Body of pancreas (tissue), 4 donors: ENCODE data around the gene PKD1L1. TPM values are rescaled to one million over a fixed set of nuclear protein-coding genes. Genes with fewer than 3 reads are reported as not detected.

Source experiments
- ATAC-seq: fragments of 150-250 bp; one replicate; pipeline ENCODE4 v1.9.1; 2016
- DNase-seq, 4 donors: peaks; one replicate each; pipeline ENCODE4 v3.0.0-alpha.2; 2019
- H3K27ac ChIP-seq, 4 donors: fragments of 200-600 bp; sonication (generic); 1 replicate in 3 of 4; 2 replicates in 1 of 4; pipeline versions ENCODE4 v1.5.1 to v1.6.1; 2016 to 2019; ENCODE audit warnings: mild to moderate bottlenecking in 1 of 4, mixed read lengths in 1 of 4, moderate library complexity in 1 of 4
- H3K27me3 ChIP-seq, 2 donors: fragments of 200-600 bp; sonication (generic); one replicate each; pipeline ENCODE4 v1.6.0; 2016; ENCODE audit warnings: mild to moderate bottlenecking in 1 of 2
- H3K36me3 ChIP-seq, 2 donors: fragments of 200-600 bp; sonication (generic); replicated peaks in 1 of 2; 2 replicates each; pipeline ENCODE4 v1.5.1; 2016; ENCODE audit warnings: low read depth in 2 of 2; ENCODE audit not compliant: insufficient read depth in 1 of 2
- H3K4me1 ChIP-seq: fragments of 200-600 bp; sonication (generic); one replicate; pipeline ENCODE4 v1.6.0; 2016
- H3K4me3 ChIP-seq, 2 donors: fragments of 200-600 bp; sonication (generic); 1 replicate in 1 of 2; 2 replicates in 1 of 2; pipeline ENCODE4 v1.5.1; 2016 to 2019
- H3K9me3 ChIP-seq, 3 donors: fragments of 200-600 bp; sonication (generic); 1 replicate in 2 of 3; 2 replicates in 1 of 3; pipeline ENCODE4 v1.5.1; 2016
- POLR2A ChIP-seq, 3 donors: fragments of 450-650 bp; IDR thresholded peaks; one replicate each; pipeline ENCODE4 v1.6.1; 2016; ENCODE audit warnings: antibody characterized with exemption in 3 of 3, mild to moderate bottlenecking in 2 of 3
- WGBS, 2 donors: methylation state at CpG; one replicate each; pipeline ENCODE4 v1.1.5; 2017; 5-methylcytosine and 5-hydroxymethylcytosine counted together
- intact Hi-C: fragments of 100-400 bp; cut with DNase I; formaldehyde crosslinking; loops from one replicate; pipeline ENCODE4 v1.15.1; 2023
- total RNA-seq, 2 donors: library from RNA; depleted of rRNA; stranded (reverse); fragments of >200 nt; gene quantifications; one replicate each; pipeline ENCODE4 v1.1.0, GENCODE V29; 2016
- TF ChIP-seq, protein P1 (sequence below), 7 experiments: fragments of 450-650 bp in 4 of 7; fragments of 200-600 bp in 3 of 7; sonication (generic) in 3 of 7; IDR thresholded peaks; one replicate each; pipeline ENCODE4 v1.5.1; 2016 to 2019; ENCODE audit warnings: antibody characterized with exemption in 7 of 7

Gene PKD1L1
- total RNA-seq, 2 donors from 2014 or later, result 0.26 to 4.0 TPM

GRCh38 chr7:47778153-47778661 is 170.1 kb downstream of the PKD1L1 start:
- H3K4me3 ChIP-seq, result no peak overlapping the region
- ATAC-seq (no peak), DNase-seq (no peak)
- H3K36me3 ChIP-seq, result no peaks in the 10 kb centered on the region
- H3K9me3 ChIP-seq, result no peaks in the 10 kb centered on the region
- H3K4me1 ChIP-seq, result peaks cover 1% of the 10 kb centered on the region
- H3K27me3 ChIP-seq, result no peaks in the 10 kb centered on the region
- no peak overlapping the region for H3K27ac ChIP-seq
- no peak for TF ChIP-seq POLR2A (IDR thresholded peaks at IDR 0.05)
- TF ChIP-seq, protein P1, sequence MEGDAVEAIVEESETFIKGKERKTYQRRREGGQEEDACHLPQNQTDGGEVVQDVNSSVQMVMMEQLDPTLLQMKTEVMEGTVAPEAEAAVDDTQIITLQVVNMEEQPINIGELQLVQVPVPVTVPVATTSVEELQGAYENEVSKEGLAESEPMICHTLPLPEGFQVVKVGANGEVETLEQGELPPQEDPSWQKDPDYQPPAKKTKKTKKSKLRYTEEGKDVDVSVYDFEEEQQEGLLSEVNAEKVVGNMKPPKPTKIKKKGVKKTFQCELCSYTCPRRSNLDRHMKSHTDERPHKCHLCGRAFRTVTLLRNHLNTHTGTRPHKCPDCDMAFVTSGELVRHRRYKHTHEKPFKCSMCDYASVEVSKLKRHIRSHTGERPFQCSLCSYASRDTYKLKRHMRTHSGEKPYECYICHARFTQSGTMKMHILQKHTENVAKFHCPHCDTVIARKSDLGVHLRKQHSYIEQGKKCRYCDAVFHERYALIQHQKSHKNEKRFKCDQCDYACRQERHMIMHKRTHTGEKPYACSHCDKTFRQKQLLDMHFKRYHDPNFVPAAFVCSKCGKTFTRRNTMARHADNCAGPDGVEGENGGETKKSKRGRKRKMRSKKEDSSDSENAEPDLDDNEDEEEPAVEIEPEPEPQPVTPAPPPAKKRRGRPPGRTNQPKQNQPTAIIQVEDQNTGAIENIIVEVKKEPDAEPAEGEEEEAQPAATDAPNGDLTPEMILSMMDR (IDR thresholded peaks at IDR 0.05), result no peak
- intact Hi-C loops, result no loop called here
- 49 to 56% methylated on average over 4 of the region's 4 CpGs for WGBS, 2 donors

DNA sequence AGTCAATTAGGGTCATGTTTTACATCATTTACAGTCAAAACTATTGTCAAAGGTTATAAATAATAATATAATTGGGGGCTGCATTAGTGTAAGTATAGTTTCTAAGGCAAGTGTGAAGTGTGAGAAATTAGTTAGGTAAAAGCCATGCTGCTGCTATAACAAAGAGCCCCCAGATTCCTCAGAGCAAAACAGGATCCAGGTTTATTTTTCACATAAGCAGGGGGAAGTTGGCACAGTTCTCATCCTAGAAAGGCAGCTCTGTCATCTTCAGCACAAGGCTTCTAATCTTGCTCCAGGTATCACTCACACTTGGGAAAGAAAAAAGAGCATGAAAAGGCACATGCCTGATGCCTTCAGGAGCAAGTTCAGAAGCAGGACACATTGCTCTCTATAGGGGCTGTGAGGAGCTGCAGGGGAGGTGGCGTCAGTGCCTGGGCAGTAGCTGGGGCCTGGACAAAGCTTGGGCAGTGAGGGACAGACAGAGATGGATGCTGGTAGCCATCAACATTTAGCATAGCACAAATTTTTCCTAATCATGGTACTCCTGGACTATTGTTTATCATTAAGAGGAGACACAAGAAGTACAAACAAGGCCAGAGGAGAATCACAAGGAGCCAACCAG is 170.6 kb downstream of the PKD1L1 start:
- ATAC-seq (no peak), DNase-seq (no peak)
- Histone ChIP-seq H3K27ac (no peak overlapping the region), H3K4me3 (no peak overlapping the region), H3K9me3 (no peaks in the 10 kb centered on the region), H3K36me3 (no peaks in the 10 kb centered on the region), H3K4me1 (no peaks in the 10 kb centered on the region), H3K27me3 (no peaks in the 10 kb centered on the region)
- intact Hi-C loops, result no loop called here
- TF ChIP-seq POLR2A (IDR thresholded peaks at IDR 0.05), result no peak
- TF ChIP-seq, protein P1 (IDR thresholded peaks at IDR 0.05), result no peak
- 91 to 100% methylated on average over 1 of the region's 1 CpG for WGBS, 2 donors

GRCh38 chr7:47776335-47776734 is 171.9 kb downstream of the PKD1L1 start:
- ATAC-seq (no peak), DNase-seq (no peak)
- Histone ChIP-seq H3K4me1 (no peaks in the 10 kb centered on the region), H3K4me3 (no peak overlapping the region), H3K27ac (no peak overlapping the region), H3K36me3 (no peaks in the 10 kb centered on the region), H3K9me3 (no peaks in the 10 kb centered on the region), H3K27me3 (no peaks in the 10 kb centered on the region)
- no peak for TF ChIP-seq POLR2A (IDR thresholded peaks at IDR 0.05)
- TF ChIP-seq, protein P1 (IDR thresholded peaks at IDR 0.05), result no peak
- 83 to 100% methylated on average over 1 of the region's 1 CpG for WGBS, 2 donors
- intact Hi-C loops, result no loop called here

GRCh38 chr7:47775238-47775637 is 173.0 kb downstream of the PKD1L1 start:
- 67 to 72% methylated on average over 2 of the region's 2 CpGs for WGBS, 2 donors
- H3K4me1 ChIP-seq, result no peaks in the 10 kb centered on the region
- no peaks in the 10 kb centered on the region for H3K9me3 ChIP-seq
- no peak for TF ChIP-seq POLR2A (IDR thresholded peaks at IDR 0.05)
- TF ChIP-seq, protein P1 (IDR thresholded peaks at IDR 0.05), result no peak
- H3K27ac ChIP-seq, result no peak overlapping the region
- ATAC-seq, result no peak
- DNase-seq, result no peak
- H3K36me3 ChIP-seq, result no peaks in the 10 kb centered on the region
- intact Hi-C loops, result no loop called here
- H3K27me3 ChIP-seq, result no peaks in the 10 kb centered on the region
- H3K4me3 ChIP-seq, result no peak overlapping the region

- Histone ChIP-seq H3K27ac (no peak overlapping the region), H3K36me3 (no peaks in the 10 kb centered on the region), H3K9me3 (no peaks in the 10 kb centered on the region), H3K4me3 (no peak overlapping the region), H3K4me1 (no peaks in the 10 kb centered on the region), H3K27me3 (no peaks in the 10 kb centered on the region)
- intact Hi-C loops, result no loop called here
- WGBS, 2 donors, result 86 to 90% methylated on average over 4 of the region's 4 CpGs
- DNase-seq (no peak), ATAC-seq (no peak)
- TF ChIP-seq POLR2A (IDR thresholded peaks at IDR 0.05), result no peak
- TF ChIP-seq, protein P1 (IDR thresholded peaks at IDR 0.05), result no peak
These were observed 175.8 kb downstream of the PKD1L1 start for GRCh38 chr7:47772492-47772891.
